Natural killer cell treated with Interleukin-12 subunit alpha and Interleukin-12 subunit beta and Interleukin-15 and Interleukin-18, amount 100 ng/mL, for 72 hours (primary cell): ENCODE data around the gene NELL2. TPM values are rescaled to one million over a fixed set of nuclear protein-coding genes. Genes with fewer than 3 reads are reported as not detected.

Experiments used
- ATAC-seq, 2 donors: fragments of 150-1000 bp; cut with Tn5 transposase in 1 of 2; sonication (Bioruptor Pico), chemical (Tn5 transposase) in 1 of 2; 2 replicates each; pipeline ENCODE4 v1.10.0; 2021
- DNase-seq: peaks from one replicate; pipeline ENCODE4 v3.0.0; 2022; ENCODE audit warnings: low spot score
- H3K27ac Mint-ChIP-seq, 2 donors: 1 replicate in 1 of 2; 2 replicates in 1 of 2; pipeline ENCODE4 v1.8.0; 2022; ENCODE audit warnings: mixed read lengths in 2 of 2, mild to moderate bottlenecking in 1 of 2, moderate library complexity in 1 of 2
- H3K27me3 Mint-ChIP-seq, 2 donors: 1 replicate in 1 of 2; 2 replicates in 1 of 2; pipeline ENCODE4 v1.8.0; 2022; ENCODE audit warnings: mixed read lengths in 2 of 2
- H3K36me3 Mint-ChIP-seq: one replicate; pipeline ENCODE4 v1.8.0; 2022; ENCODE audit warnings: mixed read lengths
- H3K4me1 Mint-ChIP-seq, 2 donors: 1 replicate in 1 of 2; 2 replicates in 1 of 2; pipeline ENCODE4 v1.8.0; 2022; ENCODE audit warnings: low read depth in 2 of 2, mixed read lengths in 2 of 2, mild to moderate bottlenecking in 1 of 2
- H3K4me3 Mint-ChIP-seq: one replicate; pipeline ENCODE4 v1.8.0; 2022; ENCODE audit warnings: mixed read lengths
- H3K9me3 Mint-ChIP-seq: 2 replicates; pipeline ENCODE4 v1.8.0; 2022; ENCODE audit warnings: mixed read lengths
- total RNA-seq, 2 donors: library from RNA; stranded (reverse); gene quantifications; one replicate each; pipeline ENCODE4 v1.2.3, GENCODE V29; 2022

The NELL2 gene
- total RNA-seq, 2 donors from 2014 or later = 1.6 to 2.6 TPM

GRCh38 chr12:44500423-44500822 is 375.7 kb downstream of the NELL2 start:
- H3K36me3 Mint-ChIP-seq = no peaks in the 10 kb centered on the region
- H3K4me1 Mint-ChIP-seq = no peaks in the 10 kb centered on the region
- H3K4me3 Mint-ChIP-seq = no peak overlapping the region
- ATAC-seq (no peak), DNase-seq (no peak)
- H3K9me3 Mint-ChIP-seq = peaks cover 13% of the 10 kb centered on the region
- H3K27ac Mint-ChIP-seq = no peak overlapping the region
- H3K27me3 Mint-ChIP-seq = no peaks in the 10 kb centered on the region

DNA sequence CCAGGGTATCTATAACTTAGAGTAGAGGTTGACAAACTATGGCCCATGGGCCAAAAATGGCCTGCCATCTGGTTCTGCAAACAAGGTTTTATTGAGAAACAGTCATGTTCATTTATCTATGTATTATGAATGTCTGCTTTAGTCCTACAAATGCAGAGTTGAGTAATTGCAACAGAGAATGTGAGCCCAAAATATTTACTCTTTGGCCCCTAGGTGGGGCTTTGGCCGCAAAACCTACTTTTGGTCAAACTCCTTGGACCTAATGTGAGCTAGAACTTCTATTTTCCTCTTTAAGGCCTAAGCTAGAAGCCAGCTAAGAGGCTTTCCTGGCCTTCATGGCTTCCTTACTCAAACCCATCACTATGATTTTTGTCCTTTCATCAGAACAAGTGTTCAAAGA is 379.1 kb downstream of the NELL2 start:
- ATAC-seq (no peak), DNase-seq (no peak)
- Mint-ChIP-seq H3K27me3 (no peaks in the 10 kb centered on the region), H3K4me1 (no peaks in the 10 kb centered on the region), H3K9me3 (peaks cover 17% of the 10 kb centered on the region), H3K36me3 (peaks cover 5% of the 10 kb centered on the region), H3K4me3 (no peak overlapping the region), H3K27ac (no peak overlapping the region)

DNA sequence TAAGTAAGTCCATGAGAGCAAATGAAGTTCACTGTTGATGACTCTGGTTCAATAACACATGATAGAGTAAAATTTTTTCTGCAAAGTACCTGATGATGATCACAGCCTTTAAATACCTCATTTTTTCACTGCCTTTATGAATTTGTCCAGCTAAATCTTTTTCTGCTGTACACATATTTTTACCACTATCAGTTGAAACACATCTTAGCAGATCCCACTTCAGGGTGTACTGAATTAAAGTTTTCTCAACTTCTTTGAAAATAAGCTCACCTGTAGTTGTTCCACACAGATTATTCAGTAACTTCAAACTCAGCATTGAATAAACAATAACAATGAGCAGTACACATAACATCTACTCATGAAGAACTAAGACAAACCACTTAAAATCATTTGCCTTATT is 385.9 kb downstream of the NELL2 start:
- Mint-ChIP-seq H3K36me3 (peaks cover 5% of the 10 kb centered on the region), H3K4me1 (no peaks in the 10 kb centered on the region), H3K27me3 (no peaks in the 10 kb centered on the region), H3K9me3 (peaks cover 12% of the 10 kb centered on the region), H3K27ac (no peak overlapping the region), H3K4me3 (no peak overlapping the region)
- ATAC-seq (no peak), DNase-seq (no peak)

- no peaks in the 10 kb centered on the region for H3K4me1 Mint-ChIP-seq
- no peak for DNase-seq
- no peak overlapping the region for H3K27ac Mint-ChIP-seq
- no peak overlapping the region for H3K4me3 Mint-ChIP-seq
- no peaks in the 10 kb centered on the region for H3K27me3 Mint-ChIP-seq
- no peak for ATAC-seq
- H3K9me3 Mint-ChIP-seq = peaks cover 14% of the 10 kb centered on the region
- H3K36me3 Mint-ChIP-seq = peaks cover 3% of the 10 kb centered on the region
Measured at GRCh38 chr12:44488180-44488579, 387.9 kb downstream of the NELL2 start.

- no peak for DNase-seq
- no peak for ATAC-seq
- H3K27ac Mint-ChIP-seq = no peak overlapping the region
- no peaks in the 10 kb centered on the region for H3K27me3 Mint-ChIP-seq
- H3K4me3 Mint-ChIP-seq = no peak overlapping the region
- no peaks in the 10 kb centered on the region for H3K36me3 Mint-ChIP-seq
- H3K4me1 Mint-ChIP-seq = no peaks in the 10 kb centered on the region
- peaks cover 10% of the 10 kb centered on the region for H3K9me3 Mint-ChIP-seq
Measured at GRCh38 chr12:44484862-44485261, 391.3 kb downstream of the NELL2 start.

GRCh38 chr12:44477331-44477980 is 398.7 kb downstream of the NELL2 start:
- Mint-ChIP-seq H3K36me3 (no peaks in the 10 kb centered on the region), H3K27me3 (no peaks in the 10 kb centered on the region), H3K4me3 (no peak overlapping the region), H3K9me3 (peaks cover 26% of the 10 kb centered on the region), H3K27ac (no peak overlapping the region), H3K4me1 (no peaks in the 10 kb centered on the region)
- DNase-seq (no peak), ATAC-seq (no peak)

DNA sequence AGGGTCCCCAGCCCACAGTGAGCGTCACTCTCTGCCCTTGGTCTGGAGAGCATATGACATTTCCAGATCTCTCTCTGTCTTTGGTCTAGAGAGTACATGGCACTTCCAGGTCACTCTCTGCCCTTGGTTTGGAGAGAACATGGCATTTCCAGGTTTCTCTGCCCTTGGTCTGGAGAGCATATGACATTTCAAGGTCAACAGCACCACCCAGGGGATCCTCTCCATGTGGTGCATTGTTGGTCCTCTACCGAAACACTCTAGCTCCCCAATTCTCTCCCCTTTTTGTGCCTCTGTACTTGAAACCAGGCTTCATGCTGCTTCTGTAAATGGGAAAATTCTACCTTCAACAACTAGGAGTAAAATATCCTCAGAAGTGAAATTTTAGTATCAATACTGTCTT is 399.4 kb downstream of the NELL2 start:
- H3K4me1 Mint-ChIP-seq = no peaks in the 10 kb centered on the region
- no peak overlapping the region for H3K4me3 Mint-ChIP-seq
- no peaks in the 10 kb centered on the region for H3K27me3 Mint-ChIP-seq
- ATAC-seq (no peak), DNase-seq (no peak)
- no peak overlapping the region for H3K27ac Mint-ChIP-seq
- H3K36me3 Mint-ChIP-seq = no peaks in the 10 kb centered on the region
- peaks cover 29% of the 10 kb centered on the region for H3K9me3 Mint-ChIP-seq

GRCh38 chr12:44465139-44465538 is 411.0 kb downstream of the NELL2 start:
- DNase-seq (no peak), ATAC-seq (no peak)
- no peaks in the 10 kb centered on the region for H3K36me3 Mint-ChIP-seq
- H3K4me1 Mint-ChIP-seq = no peaks in the 10 kb centered on the region
- H3K9me3 Mint-ChIP-seq = peaks cover 28% of the 10 kb centered on the region
- no peak overlapping the region for H3K27ac Mint-ChIP-seq
- no peaks in the 10 kb centered on the region for H3K27me3 Mint-ChIP-seq
- no peak overlapping the region for H3K4me3 Mint-ChIP-seq

DNA sequence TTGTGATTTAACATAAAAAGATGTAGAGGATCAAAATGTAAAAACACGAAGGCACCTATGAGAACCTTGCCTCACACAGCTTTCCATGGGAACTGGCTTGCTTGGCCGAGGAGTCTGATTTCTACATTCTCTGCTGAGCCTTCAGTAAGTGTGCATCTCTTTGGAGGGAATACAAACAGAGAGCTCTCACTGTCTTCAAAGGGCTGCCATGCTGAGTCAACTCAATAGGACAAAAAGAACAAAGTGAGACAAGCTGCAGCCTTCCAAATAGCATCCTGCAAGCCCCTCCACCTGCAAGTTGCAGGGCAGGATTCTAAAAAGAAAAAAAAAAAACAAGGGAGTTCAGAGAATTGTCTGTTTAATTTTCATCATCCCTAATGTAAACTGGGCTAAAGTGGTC is 411.9 kb downstream of the NELL2 start:
- ATAC-seq (no peak), DNase-seq (no peak)
- no peaks in the 10 kb centered on the region for H3K27me3 Mint-ChIP-seq

GRCh38 chr12:44462729-44463128 is 413.4 kb downstream of the NELL2 start:
- no peak for ATAC-seq
- H3K4me1 Mint-ChIP-seq = no peaks in the 10 kb centered on the region
- peaks cover 28% of the 10 kb centered on the region for H3K9me3 Mint-ChIP-seq
- H3K4me3 Mint-ChIP-seq = no peak overlapping the region
- H3K27me3 Mint-ChIP-seq = no peaks in the 10 kb centered on the region
- H3K27ac Mint-ChIP-seq = no peak overlapping the region
- DNase-seq = no peak
- H3K36me3 Mint-ChIP-seq = no peaks in the 10 kb centered on the region

More for the DNA sequence above, 411.9 kb downstream of the NELL2 start:
- Mint-ChIP-seq H3K4me1 (no peaks in the 10 kb centered on the region), H3K4me3 (no peak overlapping the region), H3K27ac (no peak overlapping the region), H3K36me3 (no peaks in the 10 kb centered on the region), H3K9me3 (peaks cover 28% of the 10 kb centered on the region)

DNA sequence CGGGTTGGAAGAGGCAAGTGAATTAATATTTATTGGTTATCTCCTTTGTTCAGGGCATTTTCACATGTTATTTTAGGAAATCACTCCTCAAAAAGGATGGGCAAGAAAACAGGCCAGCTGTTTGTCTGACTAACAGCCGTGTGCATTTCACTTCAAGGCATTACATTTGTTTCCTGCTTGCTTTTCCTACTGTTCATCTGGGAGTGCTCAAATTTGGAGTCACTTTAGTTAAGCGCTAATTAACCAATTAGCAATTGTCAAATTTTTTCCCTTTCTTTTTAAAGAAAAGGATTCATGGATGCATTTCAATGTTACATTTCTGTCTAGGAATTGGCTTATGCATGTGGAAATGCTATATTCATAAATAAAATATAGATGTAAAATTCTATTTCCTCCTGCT is 415.9 kb downstream of the NELL2 start:
- no peak for DNase-seq
- Mint-ChIP-seq H3K9me3 (peaks cover 16% of the 10 kb centered on the region), H3K36me3 (no peaks in the 10 kb centered on the region), H3K27ac (no peak overlapping the region), H3K4me1 (no peaks in the 10 kb centered on the region), H3K4me3 (no peak overlapping the region), H3K27me3 (no peaks in the 10 kb centered on the region)
- ATAC-seq = no peak

DNA sequence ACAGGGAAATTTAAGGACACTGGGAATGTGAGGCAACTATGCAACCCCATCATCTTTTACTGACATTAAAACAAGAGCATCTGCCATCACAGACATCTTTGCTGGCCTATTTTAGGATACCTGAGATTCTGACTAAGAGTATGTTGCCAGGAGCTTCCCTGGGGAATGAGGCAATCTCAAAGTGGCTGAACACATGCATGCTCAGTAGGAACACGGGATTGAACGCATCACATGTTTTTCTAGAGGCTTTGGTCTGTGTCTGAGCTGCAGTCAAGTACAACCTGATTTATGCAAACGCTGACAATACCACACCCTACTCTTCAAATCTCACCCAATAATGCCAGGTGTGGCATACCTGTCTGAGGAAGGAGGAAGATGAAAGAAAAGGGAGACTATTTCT is 416.5 kb downstream of the NELL2 start:
- Mint-ChIP-seq H3K9me3 (peaks cover 10% of the 10 kb centered on the region), H3K36me3 (no peaks in the 10 kb centered on the region), H3K4me3 (no peak overlapping the region), H3K27ac (no peak overlapping the region), H3K4me1 (no peaks in the 10 kb centered on the region), H3K27me3 (no peaks in the 10 kb centered on the region)
- DNase-seq = no peak
- no peak for ATAC-seq

Other genes starting within 250 kb of the NELL2 start
- not detected for gene DBX2, start 174.8 kb upstream of the NELL2 start, total RNA-seq